IPS-NIHi7 (cell line): Measurements from ENCODE around the gene ARHGAP27.

Source experiments
- DNase-seq: peaks from one replicate; pipeline ENCODE4 v3.0.0; 2012; ENCODE audit warnings: mixed read lengths; ENCODE audit errors: extremely low spot score

The ARHGAP27 gene

DNA sequence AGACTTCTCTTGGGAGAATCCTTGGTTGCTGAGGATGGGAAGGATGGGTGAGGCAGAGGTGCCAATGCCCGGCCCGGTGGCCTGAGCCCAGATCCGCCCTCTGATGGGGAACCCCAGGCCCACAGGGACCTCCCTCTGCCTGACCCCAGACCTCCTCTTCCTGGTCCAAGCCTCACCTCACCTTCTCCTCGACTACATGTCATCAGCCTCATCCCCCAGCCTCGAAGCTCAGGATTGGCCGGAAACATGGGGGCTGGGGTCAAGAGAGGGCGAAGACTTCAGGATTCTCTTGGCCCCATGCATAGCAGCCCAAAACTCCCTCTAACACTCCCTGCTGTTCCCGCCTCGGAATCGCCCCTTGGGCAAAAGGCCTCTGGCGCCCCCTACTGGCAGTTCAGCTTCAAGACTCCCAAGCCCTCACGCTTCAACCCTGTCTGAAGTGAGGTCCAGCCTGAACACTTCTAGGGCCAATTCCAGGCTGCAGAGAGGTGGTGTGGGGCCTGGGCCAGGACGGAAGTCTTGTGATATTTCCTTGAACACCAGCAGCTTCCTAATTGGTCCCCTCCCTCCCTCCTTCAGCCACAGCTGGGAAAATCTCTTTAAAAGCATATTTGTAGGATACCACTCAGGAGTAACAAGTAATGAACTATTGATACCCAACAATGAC is 47.2 kb downstream of the ARHGAP27 start:
- DNase-seq: peak; percentile 88

DNA sequence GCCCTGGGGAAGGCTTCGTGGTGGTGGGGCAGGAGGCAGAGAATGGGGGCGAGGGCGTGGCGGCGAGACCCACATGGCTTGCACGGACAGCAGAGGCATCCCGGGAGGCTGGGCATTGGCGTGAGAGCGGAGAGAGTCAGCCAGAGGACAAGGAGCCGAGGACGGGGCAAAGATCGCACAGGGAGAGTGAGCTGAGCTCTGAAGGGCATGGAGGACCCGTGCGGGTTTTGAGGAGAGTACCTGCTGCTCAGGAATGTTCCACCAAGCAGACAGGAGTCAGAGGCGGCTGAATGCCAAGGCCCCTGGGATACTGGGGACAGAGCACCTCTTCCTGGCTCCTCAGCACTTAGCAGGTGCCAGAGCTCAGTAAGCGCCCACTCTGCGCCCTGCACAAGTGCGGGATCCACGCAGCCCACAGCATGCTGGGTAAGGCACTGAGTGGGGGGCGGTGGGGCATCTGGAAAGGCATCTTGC is 47.8 kb downstream of the ARHGAP27 start:
- DNase-seq: no peak

DNA sequence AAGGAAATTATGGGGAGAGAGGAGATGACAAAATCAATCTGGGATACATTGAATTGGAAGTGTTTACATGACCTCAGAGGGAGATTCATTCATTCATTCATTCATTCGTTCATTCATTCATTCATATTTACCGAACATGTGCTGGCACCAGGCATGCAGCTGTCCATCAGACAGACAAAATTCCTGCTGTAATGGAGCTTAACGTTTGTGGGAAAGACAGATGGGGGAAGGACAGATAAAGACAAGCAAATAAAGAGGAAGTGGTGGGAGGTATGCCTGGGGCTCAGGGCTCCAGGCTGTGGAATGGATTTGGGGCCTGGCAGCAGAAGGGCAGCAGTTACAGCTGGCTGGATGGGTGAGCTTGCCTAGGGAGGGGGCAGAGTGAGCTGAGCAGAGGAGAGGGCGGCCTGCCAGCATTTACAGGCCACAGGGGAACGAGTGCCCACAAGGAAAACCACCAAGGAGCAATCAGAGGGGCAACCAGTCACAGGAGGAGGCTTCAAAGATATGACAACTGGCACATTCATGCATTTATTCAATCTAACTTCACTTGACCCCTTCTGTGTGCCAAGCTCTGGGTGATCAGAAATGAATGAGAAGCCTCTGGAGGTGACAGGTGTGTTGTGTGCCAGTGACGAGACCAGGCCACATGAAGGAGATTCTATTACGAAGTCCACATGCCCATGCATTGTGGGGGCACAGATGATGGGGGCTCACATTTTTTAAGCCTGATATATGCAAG is 48.5 kb downstream of the ARHGAP27 start:
- DNase-seq: no peak

DNA sequence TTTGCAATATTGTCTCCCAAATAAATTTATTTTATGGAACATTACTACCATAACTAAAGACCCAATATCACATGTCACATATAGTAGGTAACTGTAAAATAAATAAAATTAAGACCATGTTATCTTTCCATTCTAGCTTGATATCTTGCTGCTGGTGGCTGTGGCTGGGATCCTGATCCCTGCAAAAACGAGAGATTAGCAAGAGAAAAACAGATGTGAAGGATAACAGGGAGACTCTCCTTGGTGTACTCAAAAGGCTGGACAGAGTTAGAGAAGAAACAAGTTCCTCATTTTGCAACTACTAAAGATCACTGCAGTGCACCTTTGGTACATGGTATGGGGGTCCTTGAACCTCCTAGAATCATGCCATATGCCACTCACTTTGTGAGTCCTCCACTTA is 49.7 kb downstream of the ARHGAP27 start:
- no peak for DNase-seq

DNA sequence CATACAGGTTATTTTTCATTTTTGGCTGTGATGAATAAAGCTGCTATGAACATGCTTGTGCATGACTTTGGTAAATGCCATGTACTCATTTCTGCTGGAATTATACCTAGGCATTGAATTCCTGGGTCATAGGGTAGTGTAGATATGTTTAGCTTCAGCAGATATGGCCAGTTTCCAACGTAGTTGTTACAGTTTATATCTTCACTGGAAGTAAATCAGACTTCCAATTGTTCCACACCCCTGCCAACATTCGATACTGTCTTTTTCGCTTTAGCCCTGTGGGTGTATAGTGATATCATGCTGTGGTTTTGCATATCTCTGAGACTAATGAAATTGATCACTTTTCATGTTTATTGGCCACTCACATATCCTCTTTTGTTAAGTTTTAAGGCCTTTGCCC is 50.4 kb downstream of the ARHGAP27 start:
- no peak for DNase-seq

DNA sequence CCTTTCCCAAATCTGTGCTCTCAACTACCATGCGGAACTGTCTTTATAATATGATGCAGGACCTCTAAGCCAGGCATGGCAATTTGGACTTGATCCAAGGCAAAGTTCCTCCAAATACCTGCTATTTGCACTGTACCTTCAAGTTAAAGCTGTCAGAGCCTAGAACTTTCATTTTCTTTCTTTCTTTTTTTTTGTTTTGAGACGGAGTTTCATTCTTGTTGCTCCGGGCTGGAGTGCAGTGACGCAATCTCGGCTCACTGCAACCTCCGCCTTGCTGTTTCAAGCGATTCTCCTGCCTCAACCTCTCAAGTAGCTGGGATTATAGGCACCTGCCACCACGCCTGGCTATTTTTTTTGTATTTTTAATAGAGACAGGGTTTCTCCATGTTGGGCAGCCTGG is 51.7 kb downstream of the ARHGAP27 start:
- no peak for DNase-seq

DNA sequence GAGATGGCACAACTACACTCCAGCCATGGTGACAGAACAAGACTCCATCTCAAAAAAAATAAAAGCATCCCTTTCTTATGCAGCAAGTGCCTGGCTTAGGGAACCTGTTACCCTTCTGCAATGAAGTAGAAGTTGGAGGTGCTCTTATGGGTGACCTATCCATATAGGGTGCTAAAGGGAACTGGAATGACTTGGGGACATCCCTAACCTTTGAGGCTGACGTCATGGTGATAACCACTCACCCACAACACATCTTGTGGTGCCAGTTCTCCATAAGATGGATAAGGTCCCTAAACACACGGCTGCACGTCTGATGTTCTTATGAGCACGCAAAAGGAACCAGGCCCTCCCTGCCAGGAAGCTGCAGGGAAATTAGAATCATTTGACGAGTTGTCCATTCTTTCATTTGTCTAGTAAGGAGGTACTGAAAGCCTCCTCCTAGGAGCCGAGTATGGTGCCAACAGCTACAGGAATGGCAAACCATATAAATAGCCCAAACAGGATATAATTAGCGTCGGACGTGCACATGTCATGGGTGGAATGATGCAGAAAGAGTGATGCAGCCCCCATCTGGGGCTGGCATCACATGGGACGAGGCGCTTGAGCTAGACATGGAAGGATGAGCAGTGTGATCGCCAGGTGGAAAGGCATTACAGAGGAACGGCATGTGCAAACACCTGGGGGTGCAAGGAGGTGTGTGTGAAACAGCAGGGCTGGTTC is 52.5 kb downstream of the ARHGAP27 start:
- DNase-seq: no peak

DNA sequence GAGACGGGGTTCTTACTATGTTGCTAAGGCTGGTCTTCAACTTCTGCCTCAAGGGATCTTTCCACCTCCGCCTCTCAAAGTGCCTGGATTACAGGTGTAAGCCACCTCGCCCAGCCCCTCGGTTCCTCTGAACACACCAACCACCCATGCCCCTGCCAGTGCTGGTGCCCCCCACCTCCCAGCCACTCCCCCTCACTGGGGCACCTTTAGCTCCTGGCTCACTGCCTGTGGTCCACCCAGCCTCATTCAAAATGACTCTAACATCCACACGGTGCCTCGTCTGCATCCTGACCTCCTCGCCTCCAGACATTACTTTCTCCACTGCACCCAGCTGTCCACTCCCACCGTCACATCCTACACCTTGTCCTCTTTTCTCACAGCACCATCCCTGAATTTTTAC is 55.3 kb downstream of the ARHGAP27 start:
- no peak for DNase-seq

DNA sequence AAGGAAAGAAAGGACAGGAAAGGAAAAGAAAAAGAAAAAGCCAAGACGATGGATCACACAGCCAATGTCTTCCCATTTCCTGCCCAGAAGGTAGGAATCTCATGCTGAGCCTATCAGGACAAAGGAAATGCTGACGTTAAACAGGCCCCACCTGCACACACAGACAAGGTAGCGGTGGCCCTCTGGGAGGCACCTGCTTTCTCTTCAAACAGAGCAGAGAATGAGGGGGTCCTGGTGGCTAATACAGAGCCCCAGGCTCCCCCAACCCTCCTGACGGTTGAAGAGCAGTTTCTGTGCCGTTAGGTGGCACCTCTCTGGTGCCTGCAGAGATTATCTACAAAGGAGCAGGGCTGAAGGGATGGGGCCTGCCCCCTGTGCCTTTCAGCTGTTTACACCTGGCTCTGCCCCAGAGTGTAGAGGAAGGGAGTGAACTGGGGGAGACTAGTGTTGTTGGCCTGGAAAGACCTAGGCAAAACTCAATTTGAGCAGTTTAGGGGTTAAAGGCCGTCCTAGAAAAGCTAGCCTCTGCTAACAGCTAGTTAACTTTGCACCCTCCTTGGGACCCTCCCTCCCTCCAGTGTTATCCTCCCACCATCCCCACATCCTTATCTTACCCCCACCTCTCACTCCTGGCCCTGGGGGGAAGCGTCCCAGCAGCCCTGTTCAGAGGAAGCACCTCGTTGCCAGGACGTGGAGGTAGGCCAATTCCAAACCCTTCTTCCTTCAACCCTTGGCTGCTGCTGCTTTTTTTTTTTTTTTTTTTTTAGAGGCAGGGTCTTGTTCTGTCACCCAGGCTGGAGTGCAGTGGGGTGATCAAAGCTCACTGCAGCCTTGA is 56.3 kb downstream of the ARHGAP27 start:
- DNase-seq: no peak

DNA sequence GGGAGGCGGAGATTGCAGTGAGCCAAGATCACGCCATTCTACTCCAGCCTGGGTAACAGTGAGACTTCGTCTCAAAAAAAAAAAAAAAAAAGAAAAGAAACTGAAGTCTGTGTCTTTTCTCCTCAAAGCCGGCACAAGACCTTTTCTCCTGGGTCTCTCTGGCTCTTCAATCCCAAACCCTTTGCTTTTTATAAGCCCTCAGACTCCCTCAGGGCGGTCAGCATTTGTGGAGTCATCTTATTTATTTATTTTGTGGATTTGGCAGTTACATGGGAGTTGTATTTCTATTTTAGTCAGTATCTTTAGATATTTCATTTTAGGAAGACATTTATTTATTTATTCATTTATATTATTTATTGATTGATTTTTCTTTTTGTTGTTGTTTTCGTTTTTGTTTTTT is 58.2 kb downstream of the ARHGAP27 start:
- no peak for DNase-seq

DNA sequence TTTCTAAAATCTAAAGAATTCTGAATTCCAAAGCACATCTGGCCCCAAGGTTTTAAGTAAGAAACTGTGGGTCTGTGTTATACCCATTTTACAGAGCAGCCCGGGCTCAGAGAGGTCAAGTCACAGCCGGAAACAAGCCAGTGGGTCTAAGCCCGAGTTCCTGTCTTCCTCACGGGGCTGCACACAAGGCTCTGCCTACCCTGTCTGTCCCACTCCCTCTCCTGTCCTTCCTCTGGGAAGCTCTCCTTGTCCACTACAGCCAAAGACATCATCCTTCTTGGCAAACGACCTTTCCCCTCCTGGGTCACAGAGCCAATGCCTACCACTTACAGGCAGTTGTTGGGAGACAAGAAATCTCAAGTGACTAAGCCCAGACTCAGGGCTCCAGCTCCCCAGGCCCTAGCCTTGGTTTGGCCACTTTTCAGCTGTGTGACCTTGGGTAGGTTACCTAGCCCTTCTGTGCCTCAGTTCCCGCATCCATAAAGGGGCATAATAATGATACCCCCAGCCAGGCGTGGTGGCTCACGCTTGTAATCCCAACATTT is 60.3 kb downstream of the ARHGAP27 start:
- DNase-seq: no peak

DNA sequence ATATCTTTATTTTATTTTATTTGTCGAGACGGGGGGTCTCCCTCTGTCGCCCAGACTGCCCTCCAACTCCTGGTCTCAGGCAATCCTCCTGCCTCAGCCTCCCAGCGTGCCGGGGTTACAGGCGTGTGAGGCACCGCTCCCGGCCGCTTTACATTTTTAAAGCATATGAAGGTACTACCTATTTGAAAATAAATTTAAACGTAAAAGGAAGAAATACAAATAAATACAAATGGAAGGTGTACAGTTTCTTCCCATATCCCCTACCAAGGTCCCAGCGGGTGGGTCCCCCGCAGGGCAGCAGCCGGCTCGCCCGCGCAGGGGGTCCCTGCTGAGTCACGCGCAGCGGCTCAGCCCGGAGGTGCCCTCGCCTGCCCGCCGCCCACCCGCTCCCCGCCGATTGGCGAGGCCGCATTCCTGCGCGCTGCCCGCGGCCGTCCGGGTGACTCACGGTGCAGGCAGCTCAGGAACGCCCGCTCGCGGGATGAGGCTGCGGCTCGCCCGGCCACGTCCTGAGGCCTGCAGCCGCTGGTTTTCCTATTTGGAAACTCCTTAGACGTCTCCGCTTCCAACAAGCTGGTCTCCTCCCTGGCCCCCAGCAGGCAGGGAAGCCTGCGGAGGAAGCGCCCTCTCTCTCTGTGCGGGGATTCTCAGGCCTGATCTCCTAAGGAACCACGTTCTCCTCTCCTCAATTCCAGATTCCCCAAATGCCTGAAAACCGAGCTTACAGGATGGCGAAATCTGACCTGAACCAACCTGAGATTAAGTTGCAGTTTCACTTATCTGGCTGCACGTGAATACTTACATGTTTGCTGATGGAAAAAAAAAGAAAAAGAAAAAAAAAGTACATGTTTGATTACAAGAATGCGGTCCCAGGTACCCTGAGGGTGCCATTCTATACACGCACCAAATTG is 61.0 kb downstream of the ARHGAP27 start:
- DNase-seq: peak; percentile 94

DNA sequence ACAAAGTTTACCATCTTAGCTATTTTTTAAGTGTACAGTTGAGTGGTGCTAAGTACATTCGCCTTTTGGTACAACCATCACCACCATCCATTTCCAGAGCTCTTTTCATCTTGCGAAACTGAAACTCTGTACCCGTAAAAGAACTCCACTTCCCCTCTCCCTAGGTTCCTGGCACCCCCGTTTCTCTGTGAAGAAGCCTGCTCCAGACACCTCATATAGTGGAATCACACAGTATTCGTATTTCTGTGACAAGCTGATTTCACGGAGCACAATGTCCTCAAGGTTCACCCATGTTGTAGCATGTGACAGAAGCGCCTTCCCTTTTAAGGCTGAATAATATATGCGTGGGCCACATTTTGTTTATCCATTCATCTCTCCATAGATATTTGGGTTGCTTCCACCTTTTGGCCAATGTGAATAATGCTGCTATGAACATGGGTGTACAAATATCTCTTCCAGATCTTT is 61.7 kb downstream of the ARHGAP27 start:
- no peak for DNase-seq

DNA sequence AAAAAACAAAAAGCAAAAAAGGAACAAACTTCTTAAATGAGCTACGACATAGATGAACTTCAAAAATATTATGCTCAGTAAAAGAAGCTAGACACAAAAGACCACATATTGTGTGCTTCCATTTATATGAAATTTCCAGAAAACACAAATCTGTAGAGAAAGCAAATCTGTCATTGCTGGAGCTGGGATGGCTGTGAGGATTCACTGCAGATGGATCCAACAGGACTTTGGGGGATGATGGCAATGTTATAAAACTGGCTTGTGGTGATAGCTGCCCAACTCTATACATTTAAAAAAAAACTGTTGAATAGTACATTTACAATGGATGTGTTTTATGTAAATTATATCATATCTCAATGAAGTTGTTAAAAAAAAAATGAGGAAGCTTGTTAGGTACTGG is 63.2 kb downstream of the ARHGAP27 start:
- DNase-seq: no peak

DNA sequence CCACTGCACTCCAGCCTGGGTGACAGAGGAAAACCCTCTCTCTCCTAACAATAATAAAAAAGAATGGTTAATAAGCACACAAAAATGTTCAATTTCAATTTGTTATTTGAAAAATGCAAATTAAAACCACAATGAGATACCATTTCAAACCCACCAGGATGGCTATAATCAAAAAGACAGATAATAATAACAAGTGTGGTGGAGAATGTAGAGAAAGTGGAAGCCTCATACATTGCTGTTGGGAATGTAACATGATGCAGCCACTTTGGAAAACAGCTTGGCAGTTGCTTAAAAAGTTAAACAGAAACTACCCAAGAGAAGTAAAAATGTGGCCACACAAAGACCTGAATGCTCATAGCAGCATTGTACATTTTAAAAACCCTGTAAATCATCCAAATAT is 64.0 kb downstream of the ARHGAP27 start:
- no peak for DNase-seq

DNA sequence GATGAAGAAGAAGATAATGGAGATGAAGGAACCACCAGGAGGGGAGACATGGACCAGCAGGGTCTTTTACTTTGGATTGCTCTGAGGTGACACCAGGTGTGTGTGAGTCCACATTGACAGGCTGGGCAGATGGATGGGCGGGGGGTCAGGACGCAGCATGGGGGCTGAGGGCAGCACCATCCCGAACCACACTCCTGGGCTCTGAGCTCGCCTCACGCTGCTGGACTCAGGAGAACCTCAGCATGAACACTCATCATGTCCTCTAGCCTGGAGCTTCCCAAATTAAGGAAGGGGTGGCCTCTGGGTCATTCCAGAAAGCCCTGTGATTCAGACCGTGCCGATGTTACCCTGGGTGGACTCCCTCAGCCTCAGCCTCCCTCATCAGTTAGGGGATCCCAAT is 65.5 kb downstream of the ARHGAP27 start:
- no peak for DNase-seq

DNA sequence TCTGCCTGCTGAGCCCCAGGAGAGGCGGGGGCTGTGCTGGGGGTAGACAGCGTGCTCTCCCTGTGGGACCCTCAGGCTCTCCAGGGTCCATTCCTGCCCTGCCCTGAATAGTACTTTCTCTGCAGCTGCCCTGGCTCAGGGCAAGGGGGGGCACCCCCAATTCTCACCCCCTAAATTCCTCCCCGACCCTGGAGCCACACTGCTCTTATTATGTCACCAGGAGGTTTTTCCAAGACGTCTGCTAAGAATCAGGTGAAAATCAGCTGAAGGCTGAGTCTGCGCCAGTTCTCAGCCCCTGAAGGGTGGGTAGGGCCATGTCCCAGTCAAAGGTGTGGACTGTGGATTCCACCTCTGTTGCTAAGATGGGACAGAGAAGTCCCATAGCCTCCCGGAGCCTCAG is 66.0 kb downstream of the ARHGAP27 start:
- DNase-seq: no peak

DNA sequence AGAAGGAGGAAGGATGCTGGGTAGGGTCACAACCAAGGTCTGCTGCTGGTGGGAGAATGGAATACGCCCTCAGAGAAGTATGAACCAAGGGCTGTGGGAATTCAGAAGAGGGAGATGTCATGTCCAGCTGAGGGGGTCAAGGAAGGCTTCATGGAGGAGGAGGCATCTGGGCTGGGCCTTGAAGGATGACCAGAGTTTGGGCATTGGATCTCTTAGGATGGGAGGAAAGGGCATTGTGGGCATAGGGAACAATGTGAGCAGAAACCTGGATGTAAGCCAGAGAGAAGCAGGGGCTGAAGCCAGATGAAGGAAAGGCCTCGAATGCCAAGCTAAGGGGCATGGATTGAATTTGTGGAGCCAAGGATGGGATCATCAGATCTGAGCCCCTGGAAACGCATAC is 66.6 kb downstream of the ARHGAP27 start:
- no peak for DNase-seq

DNA sequence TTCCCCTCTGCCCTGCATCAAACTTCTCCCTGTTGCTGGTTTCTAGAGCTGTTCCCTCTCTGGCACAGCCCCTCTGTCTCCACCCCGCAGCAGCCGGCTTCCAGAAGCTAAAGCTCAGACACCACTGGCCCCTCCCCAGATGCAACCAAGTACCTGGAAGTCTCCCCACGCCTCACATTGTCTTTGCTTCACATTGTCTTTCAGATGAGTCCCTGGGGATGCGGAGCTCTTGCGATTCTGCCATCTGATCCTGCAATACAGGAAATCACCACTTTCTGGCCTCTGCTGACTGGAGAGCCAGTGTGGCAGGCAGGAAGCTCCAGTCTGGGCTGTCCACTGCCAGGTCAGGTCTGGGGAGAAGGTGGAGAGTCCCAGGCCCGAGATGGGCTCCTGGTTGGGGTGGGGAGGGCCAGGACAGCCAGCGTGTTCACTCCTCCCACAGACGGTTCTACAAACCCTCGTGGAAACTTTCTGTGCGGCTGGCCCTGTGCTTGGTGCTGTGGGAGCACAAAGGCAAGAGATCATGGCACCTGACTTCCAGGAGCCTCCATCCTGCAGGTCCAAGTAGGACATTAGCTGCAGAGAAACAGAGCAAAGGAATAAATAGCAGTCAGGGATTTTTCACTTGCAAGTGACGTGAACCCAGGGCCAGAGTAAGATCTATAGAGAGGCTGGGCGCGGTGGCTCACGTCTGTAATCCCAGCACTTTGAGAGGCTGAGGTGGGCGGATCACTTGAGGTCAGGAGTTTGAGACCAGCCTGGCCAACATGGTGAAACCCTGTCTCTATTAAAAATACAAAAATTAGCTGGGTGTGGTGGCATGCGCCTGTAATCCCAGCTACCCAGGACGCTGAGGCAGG is 67.9 kb downstream of the ARHGAP27 start:
- DNase-seq: peak; percentile 90
